MG63 (cell line): Measurements from ENCODE around the gene WDR72. TPM values are rescaled to one million over a fixed set of nuclear protein-coding genes. Genes with fewer than 3 reads are reported as not detected.

Source experiments
- DNase-seq: peaks from one replicate; pipeline ENCODE4 v3.0.0-alpha.2; 2020
- H3K27me3 ChIP-seq: fragments of 250-450 bp; sonication (Bioruptor Pico); 2 replicates; pipeline ENCODE4 v1.5.1; 2020; ENCODE audit warnings: mild to moderate bottlenecking, moderate library complexity
- H3K36me3 ChIP-seq: fragments of 250-450 bp; sonication (Bioruptor Pico); 2 replicates; pipeline ENCODE4 v1.5.1; 2020; ENCODE audit warnings: mild to moderate bottlenecking, moderate library complexity
- H3K4me3 ChIP-seq: fragments of 250-450 bp; sonication (Bioruptor Pico); 2 replicates; pipeline ENCODE4 v1.5.1; 2020; ENCODE audit warnings: mild to moderate bottlenecking, moderate library complexity
- H3K9me3 ChIP-seq: fragments of 250-450 bp; sonication (Bioruptor Pico); 2 replicates; pipeline ENCODE4 v1.5.1; 2020; ENCODE audit warnings: mild to moderate bottlenecking, moderate library complexity
- total RNA-seq: library from RNA; depleted of rRNA; stranded (reverse); fragments of >200 nt; shearing (Covaris generic); gene quantifications from 2 replicates; pipeline ENCODE4 v1.2.3, GENCODE V29; 2014; ENCODE audit warnings: low replicate concordance

The WDR72 gene
- total RNA-seq, 1 experiment from 2014 or later: not detected

DNA sequence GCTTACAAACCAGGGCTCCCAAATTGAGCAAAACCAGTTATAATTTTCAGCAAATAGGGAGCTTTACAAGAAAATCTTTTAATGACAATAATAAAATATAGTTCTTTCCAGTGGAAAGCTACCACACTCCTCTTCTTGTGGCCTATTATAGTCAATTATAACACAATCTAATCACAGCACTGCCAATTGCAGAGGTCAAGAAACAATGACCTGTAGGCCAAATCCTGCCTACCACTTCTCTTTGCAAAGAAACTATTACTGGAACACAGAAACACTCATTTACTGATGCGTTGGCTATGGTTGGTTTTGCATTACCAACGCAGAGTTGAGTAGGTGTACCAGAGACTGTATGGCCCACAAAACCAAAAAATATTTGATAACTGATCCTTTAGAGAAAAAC, 110.5 kb downstream of the WDR72 start:
- no peaks in the 10 kb centered on the region for H3K36me3 ChIP-seq
- no peak for DNase-seq
- no peak overlapping the region for H3K4me3 ChIP-seq
- H3K9me3 ChIP-seq: no peaks in the 10 kb centered on the region
- H3K27me3 ChIP-seq: peaks cover 12% of the 10 kb centered on the region

GRCh38 chr15:53644660-53645059, 114.8 kb downstream of the WDR72 start:
- Histone ChIP-seq H3K36me3 (no peaks in the 10 kb centered on the region), H3K4me3 (no peak overlapping the region), H3K9me3 (no peaks in the 10 kb centered on the region), H3K27me3 (peaks cover 32% of the 10 kb centered on the region)
- DNase-seq: no peak

DNA sequence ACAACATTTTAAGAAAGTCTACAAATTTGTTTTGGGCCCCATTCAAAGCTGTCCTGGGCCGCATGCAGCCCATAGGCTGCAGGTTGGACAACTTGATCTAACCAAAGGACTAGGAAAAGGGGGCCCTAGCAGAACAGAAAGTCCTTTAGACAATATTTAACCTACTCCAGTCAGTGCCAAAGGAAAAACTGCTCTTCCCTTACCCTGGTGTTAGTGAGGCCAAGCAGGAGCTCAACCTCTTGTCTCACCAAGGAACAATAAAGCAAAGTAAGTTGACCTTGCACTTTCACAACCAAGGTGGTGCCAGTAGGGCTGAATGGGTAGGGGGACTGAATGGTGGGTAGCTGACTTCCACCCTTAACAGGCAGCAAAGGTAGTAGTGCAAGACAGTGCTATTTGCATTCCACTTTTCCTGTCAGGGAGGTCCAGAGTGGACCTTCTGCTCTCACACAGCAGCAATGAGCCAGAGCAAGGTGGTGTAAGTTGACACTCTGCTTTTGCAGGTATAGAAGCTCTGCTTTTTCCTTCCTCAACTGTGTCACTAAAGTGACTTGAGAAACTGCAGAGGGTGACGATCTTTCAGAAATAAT, 124.9 kb downstream of the WDR72 start:
- no peak overlapping the region for H3K4me3 ChIP-seq
- DNase-seq: no peak
- H3K36me3 ChIP-seq: no peaks in the 10 kb centered on the region
- H3K27me3 ChIP-seq: no peaks in the 10 kb centered on the region
- no peaks in the 10 kb centered on the region for H3K9me3 ChIP-seq

- H3K36me3 ChIP-seq: no peaks in the 10 kb centered on the region
- DNase-seq: no peak
- H3K9me3 ChIP-seq: no peaks in the 10 kb centered on the region
- H3K27me3 ChIP-seq: no peaks in the 10 kb centered on the region
- no peak overlapping the region for H3K4me3 ChIP-seq
Measured at GRCh38 chr15:53627279-53627678, 132.2 kb downstream of the WDR72 start.

DNA sequence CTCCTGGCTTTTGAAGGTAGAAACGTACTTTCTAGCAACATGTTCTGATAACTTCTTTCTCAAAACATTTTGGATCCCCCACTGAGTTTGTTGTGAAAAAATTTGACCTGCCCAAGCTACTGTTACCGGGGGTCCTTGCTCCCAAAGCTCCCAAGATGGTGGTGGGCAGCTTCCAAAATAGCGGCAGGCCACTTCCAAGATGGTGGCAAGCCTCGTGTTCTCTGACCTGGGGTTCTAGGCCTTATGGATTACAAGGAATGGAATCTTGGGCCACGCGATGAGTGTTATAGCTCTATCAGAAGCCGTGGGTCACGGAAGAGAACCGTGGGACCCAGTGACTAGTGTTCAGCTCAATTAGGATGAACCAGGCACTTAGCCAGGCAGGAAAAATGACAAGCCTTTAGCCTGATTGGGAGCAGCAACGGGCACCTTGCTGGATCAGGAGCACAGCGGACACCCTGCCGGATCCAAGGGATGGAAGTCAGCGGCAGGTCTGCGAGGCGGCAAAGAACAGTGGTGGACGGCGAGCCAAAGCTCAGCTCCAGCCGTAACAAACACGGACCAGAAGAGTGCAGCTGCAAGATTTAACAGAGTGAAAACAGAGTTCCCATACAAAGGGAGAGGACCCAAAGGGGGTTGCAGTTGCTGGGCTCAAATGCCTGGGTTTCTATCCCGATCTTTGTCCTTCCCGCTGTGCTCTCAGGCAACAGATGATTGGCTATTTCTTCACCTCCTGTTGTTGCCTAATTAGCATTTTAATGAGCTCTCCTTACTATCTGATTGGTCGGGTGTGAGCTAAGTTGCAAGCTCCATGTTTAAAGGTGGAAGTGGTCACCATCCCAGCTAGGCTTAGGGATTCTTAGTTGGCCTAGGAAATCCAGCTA, 133.3 kb downstream of the WDR72 start:
- no peak for DNase-seq
- H3K9me3 ChIP-seq: no peaks in the 10 kb centered on the region
- H3K4me3 ChIP-seq: no peak overlapping the region
- H3K36me3 ChIP-seq: no peaks in the 10 kb centered on the region
- no peaks in the 10 kb centered on the region; the same call in 1 of the 2 replicates for H3K27me3 ChIP-seq

DNA sequence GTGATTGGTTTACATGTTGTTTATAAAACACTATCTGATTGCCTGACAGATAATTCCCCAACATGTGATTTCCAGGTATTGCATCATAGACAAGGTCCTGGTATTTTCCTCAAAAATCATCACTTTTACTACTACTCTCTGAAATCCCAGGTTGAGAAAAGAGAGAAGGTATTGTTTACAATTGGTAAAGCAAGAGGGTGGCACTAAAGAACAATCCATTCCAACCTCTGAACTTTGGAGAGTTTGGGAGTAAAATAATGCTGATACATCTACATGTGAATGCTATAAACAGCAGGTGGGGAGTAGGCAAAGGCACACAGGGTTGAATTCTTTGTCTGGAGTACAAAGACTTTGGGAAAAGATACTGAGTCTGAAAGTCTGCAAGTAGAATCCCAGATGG, 134.2 kb downstream of the WDR72 start:
- Histone ChIP-seq H3K9me3 (no peaks in the 10 kb centered on the region), H3K27me3 (no peaks in the 10 kb centered on the region; the same call in 1 of the 2 replicates), H3K36me3 (no peaks in the 10 kb centered on the region), H3K4me3 (no peak overlapping the region)
- no peak for DNase-seq

DNA sequence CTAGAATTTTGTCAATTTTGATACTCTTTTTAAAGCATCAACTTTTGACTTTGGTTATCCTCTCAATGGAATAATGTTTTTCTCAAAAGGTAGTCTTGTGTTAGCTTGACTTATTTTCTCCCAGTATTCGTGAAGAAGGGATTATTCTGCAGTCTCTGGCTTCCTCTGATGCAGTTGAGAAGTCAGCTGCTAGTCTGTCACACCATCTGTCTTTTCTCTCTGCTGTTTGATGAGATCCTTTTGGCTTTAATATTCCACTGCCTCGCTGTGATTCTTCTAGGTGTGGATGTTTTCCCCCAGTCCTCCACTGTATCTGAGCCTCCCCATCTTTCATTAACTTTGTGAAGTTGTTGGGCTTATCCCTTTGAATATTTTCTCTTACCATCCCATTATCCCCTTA, 141.0 kb downstream of the WDR72 start:
- Histone ChIP-seq H3K36me3 (no peaks in the 10 kb centered on the region), H3K4me3 (no peak overlapping the region), H3K9me3 (no peaks in the 10 kb centered on the region), H3K27me3 (no peaks in the 10 kb centered on the region; the same call in 1 of the 2 replicates)
- no peak for DNase-seq

DNA sequence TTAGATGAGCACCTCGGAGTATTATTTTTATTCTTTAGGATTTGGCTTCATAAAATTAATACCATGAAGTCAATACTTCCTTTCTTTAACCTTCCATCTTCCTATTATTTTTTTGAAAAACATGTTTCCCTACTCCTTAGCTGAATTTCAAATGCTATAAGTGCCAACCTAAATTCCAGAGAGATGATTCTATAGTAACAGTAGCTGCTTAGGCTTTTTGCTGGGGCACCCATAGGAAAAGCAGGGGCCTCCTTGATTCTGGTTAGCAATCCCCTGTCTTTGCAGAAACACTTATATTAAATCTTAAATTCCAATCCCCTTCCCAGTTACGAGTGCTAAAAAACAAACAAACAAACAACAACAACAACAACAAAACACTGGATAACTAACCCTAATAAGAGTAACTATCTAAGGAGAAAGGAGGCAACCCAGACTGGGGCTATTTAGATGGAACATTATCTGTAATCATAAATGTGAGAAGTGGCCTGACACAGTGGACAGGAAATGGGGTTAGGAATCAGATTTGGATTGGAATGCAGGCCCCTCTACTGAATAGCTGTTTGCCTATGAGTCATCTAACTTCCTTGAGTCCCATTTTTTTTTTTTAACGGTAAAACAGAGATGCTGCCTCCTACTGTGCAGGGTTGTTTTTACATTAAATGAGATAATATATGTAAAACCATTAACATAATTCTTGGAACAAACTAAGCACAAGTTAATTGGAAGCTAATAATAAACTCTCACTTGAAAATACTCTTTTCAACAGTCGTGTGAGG, 148.1 kb downstream of the WDR72 start:
- no peaks in the 10 kb centered on the region for H3K36me3 ChIP-seq
- H3K9me3 ChIP-seq: no peaks in the 10 kb centered on the region
- DNase-seq: peak; percentile 31

DNA sequence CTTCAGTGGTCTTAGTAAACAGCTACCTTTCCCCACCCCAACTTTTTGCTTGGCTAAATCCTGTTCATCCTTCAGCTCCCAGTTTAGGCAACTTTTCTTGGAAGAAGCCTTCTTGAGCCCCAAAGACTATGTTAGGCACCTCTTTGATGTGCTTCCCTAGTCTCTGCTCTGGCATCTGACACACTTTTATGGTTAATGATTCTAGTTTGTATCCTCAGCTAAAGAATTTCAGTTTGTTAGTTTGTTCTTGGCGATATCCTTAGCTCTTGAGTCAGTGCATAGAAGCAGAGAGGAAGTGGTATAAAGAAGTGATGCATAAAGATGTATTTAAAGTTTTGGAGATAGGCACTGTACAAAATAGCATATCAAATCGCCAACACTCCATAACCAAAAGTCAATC, 168.4 kb downstream of the WDR72 start:
- DNase-seq: no peak
- no peaks in the 10 kb centered on the region for H3K36me3 ChIP-seq
- H3K9me3 ChIP-seq: no peaks in the 10 kb centered on the region
- no peak overlapping the region for H3K4me3 ChIP-seq
- H3K27me3 ChIP-seq: no peaks in the 10 kb centered on the region

More for the DNA sequence above, 148.1 kb downstream of the WDR72 start:
- Histone ChIP-seq H3K4me3 (no peak overlapping the region), H3K27me3 (peaks cover 2% of the 10 kb centered on the region; the same call in 1 of the 2 replicates)

- no peak for DNase-seq
- Histone ChIP-seq H3K4me3 (no peak overlapping the region), H3K27me3 (no peaks in the 10 kb centered on the region), H3K36me3 (no peaks in the 10 kb centered on the region), H3K9me3 (no peaks in the 10 kb centered on the region)
Measured at GRCh38 chr15:53590380-53590779, 169.1 kb downstream of the WDR72 start.

DNA sequence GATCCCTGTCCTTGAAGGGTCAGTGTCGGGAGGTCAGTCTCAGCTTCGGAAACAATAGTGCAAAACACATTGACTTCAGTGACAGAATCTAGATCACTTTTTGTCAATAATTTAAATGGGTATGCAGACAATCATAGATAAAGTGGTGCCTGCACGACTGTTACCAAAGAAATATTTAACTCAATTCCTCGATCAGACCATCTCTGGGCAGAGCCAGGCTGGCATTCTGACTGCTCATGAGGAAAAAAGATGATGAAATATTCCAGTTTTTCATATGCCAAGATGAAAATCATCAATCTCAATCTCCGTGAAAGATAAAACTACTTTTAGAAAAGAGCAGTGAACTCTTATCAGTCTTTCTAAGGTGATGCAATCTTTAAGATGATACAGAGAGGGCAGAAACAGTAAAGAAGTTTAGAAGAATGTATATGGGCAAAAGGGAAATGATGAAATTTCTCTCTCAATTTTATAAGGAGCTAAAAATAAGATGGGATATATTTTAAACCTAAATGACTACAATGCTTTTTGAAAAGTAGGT, 169.9 kb downstream of the WDR72 start:
- no peaks in the 10 kb centered on the region for H3K27me3 ChIP-seq
- H3K36me3 ChIP-seq: no peaks in the 10 kb centered on the region
- no peak for DNase-seq
- no peak overlapping the region for H3K4me3 ChIP-seq
- no peaks in the 10 kb centered on the region for H3K9me3 ChIP-seq

DNA sequence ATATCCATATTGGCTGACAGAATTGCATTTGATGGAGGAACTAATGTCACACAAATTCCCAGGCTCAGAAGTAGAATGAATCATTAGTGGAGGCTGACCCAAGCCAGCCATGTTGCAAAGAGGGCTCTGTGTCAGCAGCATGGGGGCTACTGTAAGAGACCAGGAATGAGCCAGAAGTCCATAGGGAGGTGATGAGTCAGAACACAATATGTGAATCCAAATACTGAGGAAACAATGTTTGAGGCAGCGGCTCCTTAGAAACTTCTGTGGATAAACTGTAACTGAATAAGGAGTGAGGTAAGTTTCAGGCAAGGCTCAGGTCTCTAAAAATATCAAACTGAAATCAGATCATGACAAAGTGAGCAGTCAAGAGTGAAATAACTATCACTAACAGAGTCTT, 170.7 kb downstream of the WDR72 start:
- H3K36me3 ChIP-seq: no peaks in the 10 kb centered on the region
- peak; percentile 77 for DNase-seq
- H3K4me3 ChIP-seq: no peak overlapping the region
- H3K27me3 ChIP-seq: no peaks in the 10 kb centered on the region
- no peaks in the 10 kb centered on the region for H3K9me3 ChIP-seq

GRCh38 chr15:53586799-53587198, 172.7 kb downstream of the WDR72 start:
- no peak overlapping the region for H3K4me3 ChIP-seq
- no peaks in the 10 kb centered on the region for H3K9me3 ChIP-seq
- DNase-seq: peak; percentile 21
- no peaks in the 10 kb centered on the region for H3K36me3 ChIP-seq
- no peaks in the 10 kb centered on the region for H3K27me3 ChIP-seq

- Histone ChIP-seq H3K4me3 (no peak overlapping the region), H3K9me3 (no peaks in the 10 kb centered on the region), H3K36me3 (no peaks in the 10 kb centered on the region), H3K27me3 (no peaks in the 10 kb centered on the region)
- DNase-seq: no peak
Measured at GRCh38 chr15:53581513-53581912, 177.9 kb downstream of the WDR72 start.

DNA sequence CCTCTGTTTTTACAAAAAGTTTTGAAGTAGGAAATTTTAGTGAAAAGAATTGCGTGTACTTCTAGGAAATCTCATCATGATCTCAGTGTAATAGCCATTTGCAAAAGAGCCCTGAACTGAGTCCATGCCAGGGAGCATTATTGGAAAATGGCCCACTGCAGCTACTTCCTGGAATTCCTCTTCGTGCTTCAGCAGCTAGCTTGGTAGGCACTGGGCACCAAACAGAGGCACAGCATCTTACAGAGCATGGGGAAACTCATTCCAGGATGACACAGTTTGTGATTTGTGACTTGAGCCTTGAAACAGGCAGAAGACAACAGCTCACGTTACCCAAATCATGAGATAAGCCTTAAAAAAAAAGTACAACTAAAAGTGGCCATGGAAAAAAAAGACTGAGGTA, 179.1 kb downstream of the WDR72 start:
- Histone ChIP-seq H3K27me3 (no peaks in the 10 kb centered on the region; the same call in 1 of the 2 replicates), H3K9me3 (no peaks in the 10 kb centered on the region), H3K36me3 (no peaks in the 10 kb centered on the region), H3K4me3 (no peak overlapping the region)
- DNase-seq: peak; percentile 65

DNA sequence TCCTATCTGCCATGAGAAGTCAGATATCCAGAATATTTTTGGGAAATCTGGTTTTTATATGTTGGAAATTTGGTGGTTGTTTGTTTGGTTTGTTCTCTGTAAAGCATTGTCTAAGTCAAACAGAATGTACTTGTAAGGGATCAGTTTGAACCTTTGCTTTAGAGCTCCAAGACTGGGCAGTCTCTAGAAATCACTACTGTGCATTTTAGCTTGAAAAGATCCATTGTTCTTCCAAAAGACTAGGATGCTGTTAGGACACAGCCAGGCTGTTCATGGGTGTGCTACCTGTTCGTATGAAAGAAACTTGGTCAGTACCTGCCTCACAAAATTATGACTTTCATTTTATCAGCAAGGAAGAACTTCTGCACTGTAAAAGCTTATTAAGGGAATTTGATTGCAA, 182.6 kb downstream of the WDR72 start:
- no peaks in the 10 kb centered on the region for H3K9me3 ChIP-seq
- H3K27me3 ChIP-seq: peaks cover 5% of the 10 kb centered on the region
- no peaks in the 10 kb centered on the region for H3K36me3 ChIP-seq
- no peak for DNase-seq
- H3K4me3 ChIP-seq: no peak overlapping the region

GRCh38 chr15:53573091-53573490, 186.4 kb downstream of the WDR72 start:
- Histone ChIP-seq H3K9me3 (peaks cover 2% of the 10 kb centered on the region; the same call in 1 of the 2 replicates), H3K4me3 (no peak overlapping the region), H3K27me3 (peaks cover 5% of the 10 kb centered on the region), H3K36me3 (no peaks in the 10 kb centered on the region)
- DNase-seq: no peak
